CD14-positive monocyte (primary cell): ENCODE measurements around the gene NDUFS4. TPM values are rescaled to one million over a fixed set of nuclear protein-coding genes. Genes with fewer than 3 reads are reported as not detected.
"Not testable (repeated sequence)": the region's sequence is repeated elsewhere in the genome, so short reads cannot be mapped to it uniquely, and the experiment has no call there.

ENCODE experiments used
- DNase-seq, 3 donors: peaks; one replicate each; pipeline ENCODE4 v3.0.0-alpha.2; 2011 to 2022
- H2AFZ ChIP-seq: 2 replicates; pipeline ENCODE4 v1.6.0; 2012; ENCODE audit warnings: mild to moderate bottlenecking, low read depth, low read length, inconsistent platforms; ENCODE audit not compliant: insufficient read depth, poor library complexity, severe bottlenecking
- H3K27ac ChIP-seq, 2 donors: 1 replicate in 1 of 2; 2 replicates in 1 of 2; pipeline ENCODE4 v1.5.1; 2012 to 2013; ENCODE audit warnings: low read length in 2 of 2, control low read depth in 1 of 2, inconsistent platforms in 1 of 2, low read depth in 1 of 2, mild to moderate bottlenecking in 1 of 2
- H3K27me3 ChIP-seq, 2 donors: one replicate each; pipeline versions ENCODE4 v1.6.0 to v1.6.1; 2011 to 2013; ENCODE audit warnings: low read length in 2 of 2; ENCODE audit not compliant: control insufficient read depth in 2 of 2, insufficient read depth in 2 of 2
- H3K36me3 ChIP-seq, 2 donors: replicated peaks in 1 of 2; 1 replicate in 1 of 2; 2 replicates in 1 of 2; pipeline versions ENCODE4 v1.5.1 to v1.6.1; 2012 to 2013; ENCODE audit warnings: low read length in 2 of 2, control low read depth in 1 of 2, inconsistent platforms in 1 of 2, mild to moderate bottlenecking in 1 of 2; ENCODE audit not compliant: insufficient read depth in 2 of 2, control insufficient read depth in 1 of 2
- H3K4me1 ChIP-seq, 2 donors: 1 replicate in 1 of 2; 2 replicates in 1 of 2; pipeline versions ENCODE4 v1.5.1 to v1.6.1; 2012 to 2013; ENCODE audit warnings: low read length in 2 of 2, control low read depth in 1 of 2, inconsistent platforms in 1 of 2, mild to moderate bottlenecking in 1 of 2, moderate library complexity in 1 of 2; ENCODE audit not compliant: insufficient read depth in 2 of 2, control insufficient read depth in 1 of 2
- H3K4me2 ChIP-seq: replicated peaks from 2 replicates; pipeline ENCODE3; 2012; ENCODE audit warnings: low read length, moderate library complexity, mild to moderate bottlenecking; ENCODE audit not compliant: poor library complexity, severe bottlenecking; ENCODE audit errors: extremely low read depth
- H3K4me3 ChIP-seq, 3 experiments: fragments of 200-600 bp in 1 of 3; sonication (generic) in 1 of 3; replicated peaks in 1 of 3; 1 replicate in 2 of 3; 2 replicates in 1 of 3; pipeline ENCODE4 v1.5.1; 2011 to 2013; ENCODE audit warnings: low read length in 3 of 3, mild to moderate bottlenecking in 3 of 3, control low read depth in 2 of 3, low read depth in 2 of 3, inconsistent platforms in 1 of 3, moderate library complexity in 1 of 3
- H3K79me2 ChIP-seq: 2 replicates; pipeline ENCODE4 v1.6.0; 2012; ENCODE audit warnings: mild to moderate bottlenecking, control low read depth, inconsistent platforms, low read length, moderate library complexity; ENCODE audit not compliant: insufficient read depth
- H3K9ac ChIP-seq: 2 replicates; pipeline ENCODE4 v1.6.0; 2017; ENCODE audit warnings: low read length, mild to moderate bottlenecking; ENCODE audit not compliant: insufficient read depth, poor library complexity, severe bottlenecking
- H3K9me3 ChIP-seq, 2 donors: replicated peaks in 1 of 2; 1 replicate in 1 of 2; 2 replicates in 1 of 2; pipeline versions ENCODE4 v1.5.1 to v1.6.1; 2012 to 2013; ENCODE audit warnings: low read length in 2 of 2, control low read depth in 1 of 2; ENCODE audit not compliant: control insufficient read depth in 1 of 2, insufficient read depth in 1 of 2
- H4K20me1 ChIP-seq: 2 replicates; pipeline ENCODE4 v1.6.0; 2012; ENCODE audit warnings: mild to moderate bottlenecking, low read length, control low read depth, moderate library complexity; ENCODE audit not compliant: insufficient read depth
- H3K27ac Mint-ChIP-seq, 7 donors: one replicate each; pipeline ENCODE4 v1.8.0; 2020; ENCODE audit warnings: mild to moderate bottlenecking in 7 of 7, mixed read lengths in 7 of 7, moderate library complexity in 6 of 7, inconsistent platforms in 2 of 7
- H3K27me3 Mint-ChIP-seq, 3 donors: one replicate each; pipeline ENCODE4 v1.8.0; 2021 to 2022; ENCODE audit warnings: low read depth in 3 of 3, mild to moderate bottlenecking in 3 of 3, mixed read lengths in 3 of 3, moderate library complexity in 3 of 3, inconsistent platforms in 1 of 3
- H3K36me3 Mint-ChIP-seq, 2 donors: one replicate each; pipeline ENCODE4 v1.8.0; 2020; ENCODE audit warnings: mixed read lengths in 2 of 2, inconsistent platforms in 1 of 2, mild to moderate bottlenecking in 1 of 2
- H3K4me1 Mint-ChIP-seq: one replicate; pipeline ENCODE4 v1.8.0; 2020; ENCODE audit warnings: mild to moderate bottlenecking, mixed read lengths
- H3K4me3 Mint-ChIP-seq, 2 donors: one replicate each; pipeline ENCODE4 v1.8.0; 2020; ENCODE audit warnings: mild to moderate bottlenecking in 2 of 2, mixed read lengths in 2 of 2, moderate library complexity in 1 of 2
- H3K9me3 Mint-ChIP-seq, 7 donors: one replicate each; pipeline ENCODE4 v1.8.0; 2020 to 2022; ENCODE audit warnings: mixed read lengths in 7 of 7, mild to moderate bottlenecking in 6 of 7, moderate library complexity in 6 of 7, inconsistent platforms in 2 of 7
- CTCF ChIP-seq: fragments of 200-600 bp; IDR thresholded peaks from one replicate; pipeline ENCODE4 v1.8.0; 2022; ENCODE audit warnings: antibody characterized with exemption, mild to moderate bottlenecking
- WGBS: methylation state at CpG from one replicate; pipeline ENCODE4 v1.1.5; 2013; ENCODE audit warnings: missing lambda C conversion rate; ENCODE audit not compliant: insufficient coverage; 5-methylcytosine and 5-hydroxymethylcytosine counted together
- intact Hi-C, 2 donors: fragments of 100-400 bp; cut with micrococcal nuclease; formaldehyde crosslinking; loops; one replicate each; pipeline versions ENCODE4 v1.15.0 to v1.15.1; 2023
- polyA plus RNA-seq, 3 donors: library from polyadenylated mRNA; depleted of rRNA in 1 of 3; unstranded in 2 of 3; stranded (reverse) in 1 of 3; fragments of 300-500 nt in 2 of 3; fragments of >200 nt in 1 of 3; fragmentation: Illumina TruSeq in 2 of 3; gene quantifications; 1 replicate in 2 of 3; 2 replicates in 1 of 3; pipeline ENCODE4 v1.2.3, GENCODE V29; 2012 to 2021

NDUFS4 gene
- polyA plus RNA-seq, 3 donors, result 42.5 to 118 (median 111) TPM

- Histone ChIP-seq H3K27me3 (no peaks in the 10 kb centered on the region), H2AFZ (no peak overlapping the region), H3K9me3 (no peaks in the 10 kb centered on the region), H3K4me3 (no peak overlapping the region), H3K4me2 (no peak overlapping the region), H3K27ac (no peak overlapping the region), H3K4me1 (no peaks in the 10 kb centered on the region), H3K9ac (no peak overlapping the region), H4K20me1 (no peaks in the 10 kb centered on the region), H3K79me2 (no peaks in the 10 kb centered on the region), H3K36me3 (peaks cover 10 to 31% of the 10 kb centered on the region in 2 donors)
- Mint-ChIP-seq H3K27ac (no peak overlapping the region), H3K4me1 (no peaks in the 10 kb centered on the region), H3K4me3 (no peak overlapping the region), H3K9me3 (peaks cover 0 to 2% (median 0%) of the 10 kb centered on the region in 7 donors), H3K36me3 (peaks cover 34 to 42% of the 10 kb centered on the region in 2 donors), H3K27me3 (no peaks in the 10 kb centered on the region)
- intact Hi-C loops, result no loop called here
- TF ChIP-seq CTCF, result no peak
- DNase-seq, result no peak
- 100% methylated on average over 1 of the region's 2 CpGs for WGBS
Observed at GRCh38 chr5:53649352-53649751, 88.9 kb downstream of the NDUFS4 start.

GRCh38 chr5:53660573-53660972 lies 100.1 kb downstream of the NDUFS4 start:
- not testable (repeated sequence) for H3K27me3 Mint-ChIP-seq, H3K27ac Mint-ChIP-seq
- peaks cover 48 to 49% of the 10 kb centered on the region in 2 donors for H3K36me3 Mint-ChIP-seq

GRCh38 chr5:53665313-53665712 lies 104.9 kb downstream of the NDUFS4 start:
- H3K27me3 Mint-ChIP-seq, H3K4me3 Mint-ChIP-seq, intact Hi-C loops, H4K20me1 ChIP-seq, H3K4me2 ChIP-seq, H2AFZ ChIP-seq, H3K4me1 ChIP-seq, H3K79me2 ChIP-seq, H3K9ac ChIP-seq, H3K4me1 Mint-ChIP-seq, H3K27me3 ChIP-seq, H3K4me3 ChIP-seq, DNase-seq, H3K27ac ChIP-seq, H3K9me3 ChIP-seq: not testable (repeated sequence)
- H3K9me3 Mint-ChIP-seq, result peaks cover 8 to 29% (median 18%) of the 10 kb centered on the region in 7 donors
- peaks cover 0 to 30% of the 10 kb centered on the region in 2 donors for H3K36me3 ChIP-seq
- H3K36me3 Mint-ChIP-seq, result peaks cover 46 to 49% of the 10 kb centered on the region in 2 donors
- H3K27ac Mint-ChIP-seq, result peak overlapping the region in 2 of 7 donors; percentile 35 to 58
- 100% methylated on average over 5 of the region's 11 CpGs for WGBS

More at GRCh38 chr5:53660573-53660972, 100.1 kb downstream of the NDUFS4 start:
- H3K4me1 ChIP-seq, H4K20me1 ChIP-seq, intact Hi-C loops, H3K9me3 ChIP-seq, H3K27me3 ChIP-seq, H3K4me2 ChIP-seq, H2AFZ ChIP-seq, H3K4me3 ChIP-seq, H3K4me1 Mint-ChIP-seq, DNase-seq, H3K4me3 Mint-ChIP-seq, H3K79me2 ChIP-seq, H3K9ac ChIP-seq, H3K27ac ChIP-seq: not testable (repeated sequence)
- no CpG with 5 or more reads among the region's 4 CpGs for WGBS
- peaks cover 8 to 31% (median 16%) of the 10 kb centered on the region in 7 donors for H3K9me3 Mint-ChIP-seq
- H3K36me3 ChIP-seq, result peaks cover 8 to 22% of the 10 kb centered on the region in 2 donors
